T-helper 9 cell (primary cell): ENCODE data around the gene CSTA.

ENCODE experiments used
- DNase-seq: peaks from one replicate; pipeline ENCODE4 v3.0.0-alpha.2; 2020
- total RNA-seq, 2 donors: gene quantifications; one replicate each; lab custom pipeline; 2026; lab: John Stamatoyannopoulos, UW

CSTA gene, protein sequence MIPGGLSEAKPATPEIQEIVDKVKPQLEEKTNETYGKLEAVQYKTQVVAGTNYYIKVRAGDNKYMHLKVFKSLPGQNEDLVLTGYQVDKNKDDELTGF
- 0 reads per million in 2 donors for total RNA-seq

- no peak for DNase-seq
These were observed at the start of gene CSTA for GRCh38 chr3:122324871-122325323. CSTA (plus strand) TSS chr3:122325248; CDS start chr3:122325293, 45 bp downstream.

- DNase-seq, result no peak
These were observed 43.2 kb upstream of the CSTA start for GRCh38 chr3:122281891-122282290.

DNA sequence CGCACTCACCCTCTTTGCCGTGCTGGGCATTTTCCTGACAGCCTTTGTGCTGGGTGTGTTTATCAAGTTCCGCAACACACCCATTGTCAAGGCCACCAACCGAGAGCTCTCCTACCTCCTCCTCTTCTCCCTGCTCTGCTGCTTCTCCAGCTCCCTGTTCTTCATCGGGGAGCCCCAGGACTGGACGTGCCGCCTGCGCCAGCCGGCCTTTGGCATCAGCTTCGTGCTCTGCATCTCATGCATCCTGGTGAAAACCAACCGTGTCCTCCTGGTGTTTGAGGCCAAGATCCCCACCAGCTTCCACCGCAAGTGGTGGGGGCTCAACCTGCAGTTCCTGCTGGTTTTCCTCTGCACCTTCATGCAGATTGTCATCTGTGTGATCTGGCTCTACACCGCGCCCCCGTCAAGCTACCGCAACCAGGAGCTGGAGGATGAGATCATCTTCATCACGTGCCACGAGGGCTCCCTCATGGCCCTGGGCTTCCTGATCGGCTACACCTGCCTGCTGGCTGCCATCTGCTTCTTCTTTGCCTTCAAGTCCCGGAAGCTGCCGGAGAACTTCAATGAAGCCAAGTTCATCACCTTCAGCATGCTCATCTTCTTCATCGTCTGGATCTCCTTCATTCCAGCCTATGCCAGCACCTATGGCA lies 41.1 kb upstream of the CSTA start:
- no peak for DNase-seq

- DNase-seq, result no peak
These were observed 40.6 kb upstream of the CSTA start for GRCh38 chr3:122284486-122284885.

DNA sequence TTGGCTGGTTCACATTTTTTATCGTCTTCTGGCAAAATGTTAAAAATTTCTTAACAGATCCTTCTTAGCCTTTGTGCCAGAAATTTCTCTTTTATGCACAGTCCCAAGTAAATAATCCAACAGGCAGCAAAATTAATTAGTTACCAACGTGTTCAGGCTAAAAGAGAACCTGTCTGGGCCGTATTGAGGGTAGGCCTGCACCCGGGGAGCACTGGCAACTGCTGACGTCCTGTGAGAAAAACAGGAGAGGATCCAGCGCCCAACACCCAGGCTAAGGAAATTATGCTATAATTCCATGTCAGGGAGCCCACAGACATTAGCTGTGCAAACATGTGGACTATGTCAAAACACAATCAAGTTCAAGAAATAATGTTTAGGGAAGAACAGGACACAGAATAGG lies 30.7 kb upstream of the CSTA start:
- DNase-seq, result no peak

DNA sequence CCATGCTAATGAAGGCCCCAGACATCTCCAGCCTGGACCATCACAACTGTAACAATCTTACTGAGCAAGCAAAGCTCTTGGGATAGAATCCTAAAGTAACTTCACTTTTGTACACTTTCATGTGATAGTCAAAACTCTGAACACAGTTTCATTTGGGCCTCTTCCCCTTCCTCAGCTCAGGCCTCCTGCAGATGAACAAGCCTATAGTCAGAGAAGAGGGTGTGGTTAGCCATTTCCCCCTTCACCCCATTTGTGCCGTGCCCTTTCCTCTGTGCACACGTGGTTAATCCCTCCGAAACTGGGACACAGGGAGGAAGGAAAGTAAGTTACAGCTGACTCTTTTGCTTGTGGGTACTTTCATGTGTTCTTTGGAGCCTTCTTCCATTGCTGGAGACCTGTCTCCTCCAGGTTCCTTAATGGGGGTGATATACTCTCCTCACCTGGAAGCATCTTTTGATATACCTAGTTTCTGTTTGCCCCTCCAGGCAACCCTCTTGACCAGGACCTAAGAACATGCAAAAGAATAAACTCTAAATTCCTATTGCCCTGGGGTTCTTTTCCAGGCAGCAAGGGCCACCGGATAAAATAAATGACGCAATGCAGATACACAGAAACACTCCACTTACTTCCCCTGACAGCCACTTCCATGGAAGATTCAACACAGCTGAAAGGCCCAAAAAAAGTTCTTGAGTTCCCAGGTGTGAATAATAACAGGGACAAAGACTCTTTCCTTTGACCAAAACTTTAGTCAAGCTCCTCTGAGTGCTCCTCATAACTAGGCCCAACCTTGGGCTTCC lies 29.6 kb upstream of the CSTA start:
- DNase-seq, result no peak

- no peak for DNase-seq
These were observed 26.8 kb upstream of the CSTA start for GRCh38 chr3:122298239-122298638.

- DNase-seq, result no peak
These were observed 25.8 kb upstream of the CSTA start for GRCh38 chr3:122299215-122299614.

GRCh38 chr3:122299872-122300460 lies 25.1 kb upstream of the CSTA start:
- DNase-seq, result peak; percentile 9

GRCh38 chr3:122301063-122301462 lies 24.0 kb upstream of the CSTA start:
- no peak for DNase-seq

DNA sequence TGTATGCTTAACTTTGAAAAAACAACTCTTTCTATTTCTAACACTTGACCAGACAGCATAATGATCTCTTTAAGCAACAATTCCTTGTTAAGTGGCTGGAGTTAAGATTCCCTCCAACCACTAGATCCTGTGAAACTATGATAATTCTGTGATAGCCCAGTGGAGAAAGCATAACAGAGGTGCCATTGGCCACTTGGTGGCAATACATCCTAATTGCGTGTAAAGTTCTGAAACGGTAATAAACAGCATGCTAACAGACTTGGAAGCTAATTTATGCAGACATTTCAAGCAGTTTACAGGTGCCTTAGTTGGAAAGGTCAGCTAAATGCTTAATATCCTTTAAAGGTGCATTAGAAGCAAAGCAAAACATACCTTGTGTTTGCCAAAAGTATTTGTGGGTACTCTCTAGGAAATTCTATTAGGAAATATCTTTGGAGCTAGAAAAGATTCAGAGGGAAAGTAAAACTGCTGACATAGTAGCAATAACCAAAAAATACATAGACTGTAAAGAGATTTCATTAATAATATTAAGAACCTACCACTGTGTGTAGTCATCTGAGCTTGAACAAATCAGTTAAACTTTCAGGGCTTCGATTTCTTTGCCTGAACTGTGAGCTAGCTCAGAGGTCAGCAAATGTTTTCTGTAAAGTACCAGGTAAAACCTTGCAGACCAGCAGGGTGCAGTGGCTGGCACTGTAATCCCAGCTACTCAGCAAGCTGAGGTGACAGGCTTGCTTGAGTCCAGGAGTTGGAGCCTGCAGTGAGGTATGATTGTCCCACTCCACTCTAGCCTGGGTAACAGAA lies 19.0 kb upstream of the CSTA start:
- no peak for DNase-seq

- no peak for DNase-seq
These were observed 18.5 kb upstream of the CSTA start for GRCh38 chr3:122306622-122306953.

DNA sequence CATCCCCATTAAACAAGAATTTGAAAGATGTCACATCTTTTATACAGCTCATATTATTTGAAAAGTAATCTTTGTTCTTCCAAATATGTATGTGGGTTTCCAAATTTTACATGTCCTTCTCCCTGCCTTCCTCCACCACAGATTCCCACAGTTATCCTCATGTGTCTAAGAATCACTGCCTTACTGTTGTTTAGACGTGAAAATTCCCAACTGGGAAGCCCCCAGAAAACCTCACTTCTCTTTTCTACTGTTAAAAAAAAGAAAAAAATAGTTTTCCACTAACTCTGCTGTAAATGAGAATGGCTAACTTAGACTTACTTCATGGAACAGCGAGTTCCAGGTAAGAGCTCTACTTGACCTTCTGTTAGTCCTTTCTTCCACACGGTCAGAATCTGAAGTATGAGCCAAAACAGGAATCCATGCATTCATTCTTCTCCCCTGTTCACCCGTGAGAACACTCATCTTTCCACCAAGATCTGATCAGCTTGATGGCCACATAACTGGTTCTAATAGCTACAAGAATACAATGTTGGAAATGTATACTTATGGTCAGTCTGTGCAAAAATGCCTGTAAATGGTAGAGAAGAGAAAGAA lies 17.9 kb upstream of the CSTA start:
- no peak for DNase-seq

- no peak for DNase-seq
These were observed 17.1 kb upstream of the CSTA start for GRCh38 chr3:122307976-122308375.

- DNase-seq, result no peak
These were observed 14.7 kb upstream of the CSTA start for GRCh38 chr3:122310361-122310760.

GRCh38 chr3:122312826-122313225 lies 12.2 kb upstream of the CSTA start:
- DNase-seq, result no peak

GRCh38 chr3:122313281-122313680 lies 11.8 kb upstream of the CSTA start:
- DNase-seq, result no peak

- DNase-seq, result no peak
These were observed 10.7 kb upstream of the CSTA start for GRCh38 chr3:122314228-122314876.

GRCh38 chr3:122315619-122316018 lies 9.4 kb upstream of the CSTA start:
- no peak for DNase-seq

GRCh38 chr3:122316368-122316767 lies 8.7 kb upstream of the CSTA start:
- no peak for DNase-seq

DNA sequence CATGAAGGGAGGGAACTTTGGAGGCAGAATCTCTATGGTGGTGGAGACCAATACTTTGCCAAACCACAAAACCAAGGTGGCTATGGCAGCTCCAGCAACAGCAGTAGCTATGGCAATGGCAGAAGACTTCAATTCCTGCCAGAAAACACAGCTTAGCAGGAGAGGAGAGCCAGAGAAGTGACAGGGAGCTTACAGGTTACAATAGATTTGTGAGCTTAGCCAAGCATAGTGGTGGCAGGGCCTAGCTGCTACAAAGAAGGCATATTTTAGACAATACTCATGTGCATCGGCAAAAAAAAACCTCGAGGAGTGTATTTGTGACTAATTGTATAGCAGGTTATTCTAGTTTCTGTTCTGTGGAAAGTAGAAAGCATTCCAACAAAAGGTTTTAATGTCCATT lies 6.4 kb upstream of the CSTA start:
- DNase-seq, result no peak
